H1 (cell line): Measurements from ENCODE around the gene ALG14. TPM values are rescaled to one million over a fixed set of nuclear protein-coding genes. Genes with fewer than 3 reads are reported as not detected.
"Not testable (repeated sequence)": the region's sequence is repeated elsewhere in the genome, so short reads cannot be mapped to it uniquely, and the experiment has no call there.

Experiments used
- CTCF ChIA-PET: fragments of 300-600 bp; sonication (Branson Sonifier 250); formaldehyde crosslinking; loops from one replicate; lab custom pipeline; 2021; ENCODE audit not compliant: partially characterized antibody; lab: Charles Lee
- POLR2A ChIA-PET: fragments of 300-600 bp; sonication (Branson Sonifier 250); formaldehyde crosslinking; loops from one replicate; lab custom pipeline; 2021; ENCODE audit warnings: inconsistent platforms; ENCODE audit not compliant: partially characterized antibody; lab: Charles Lee
- DNase-seq, 2 experiments: peaks; one replicate each; pipeline versions ENCODE4 v3.0.0 to v3.0.0-alpha.2; 2010 to 2022; ENCODE audit warnings: low spot score in 2 of 2, low read depth in 1 of 2, mixed read lengths in 1 of 2
- FAIRE-seq: peaks from 2 replicates; lab custom pipeline; 2011; peaks lifted over from hg19 to GRCh38; lab: Jason Lieb, UNC
- H2AFZ ChIP-seq: 2 replicates; pipeline ENCODE4 v1.8.1; 2012; ENCODE audit warnings: low read length, inconsistent platforms
- H2AK5ac ChIP-seq: 2 replicates; pipeline ENCODE4 v1.6.1; 2013; ENCODE audit warnings: low read depth, low read length
- H2BK120ac ChIP-seq: replicated peaks from 2 replicates; pipeline ENCODE3; 2013; ENCODE audit warnings: low read depth, low read length, inconsistent platforms
- H2BK12ac ChIP-seq: 2 replicates; pipeline ENCODE4 v1.6.1; 2013; ENCODE audit warnings: low read depth, low read length
- H2BK15ac ChIP-seq: 2 replicates; pipeline ENCODE4 v1.6.1; 2013; ENCODE audit warnings: low read length
- H2BK20ac ChIP-seq: 2 replicates; pipeline ENCODE4 v1.6.1; 2013; ENCODE audit warnings: low read length
- H2BK5ac ChIP-seq: 2 replicates; pipeline ENCODE4 v1.6.1; 2013; ENCODE audit warnings: low read depth, low read length
- H3K14ac ChIP-seq: 2 replicates; pipeline ENCODE4 v1.6.1; 2013; ENCODE audit warnings: inconsistent platforms; ENCODE audit not compliant: insufficient read length
- H3K18ac ChIP-seq: 2 replicates; pipeline ENCODE4 v1.6.1; 2013; ENCODE audit warnings: low read length; ENCODE audit errors: extremely low read depth
- H3K23ac ChIP-seq: 2 replicates; pipeline ENCODE4 v1.6.1; 2013; ENCODE audit warnings: inconsistent platforms; ENCODE audit not compliant: insufficient read length
- H3K23me2 ChIP-seq: 2 replicates; pipeline ENCODE4 v1.6.1; 2013; ENCODE audit warnings: low read depth, low read length
- H3K27ac ChIP-seq: 2 replicates; pipeline ENCODE4 v1.6.1; 2011; ENCODE audit warnings: low read depth, low read length, inconsistent platforms
- H3K27me3 ChIP-seq, 4 experiments: replicated peaks in 1 of 4; 1 replicate in 1 of 4; 2 replicates in 3 of 4; pipeline versions ENCODE4 v1.6.1 to v1.8.1; 2011 to 2013; ENCODE audit warnings: low read length in 3 of 4, mild to moderate bottlenecking in 3 of 4, inconsistent platforms in 2 of 4, mixed read lengths in 2 of 4, moderate library complexity in 1 of 4; ENCODE audit not compliant: control insufficient read depth in 3 of 4, insufficient read depth in 3 of 4; ENCODE audit errors: extremely low read depth in 1 of 4
- H3K36me3 ChIP-seq, 4 experiments: 2 replicates each; pipeline versions ENCODE4 v1.6.1 to v1.8.1; 2011 to 2013; ENCODE audit warnings: mild to moderate bottlenecking in 4 of 4, low read length in 3 of 4, moderate library complexity in 2 of 4, control low read depth in 1 of 4, inconsistent platforms in 1 of 4; ENCODE audit not compliant: insufficient read depth in 4 of 4, control insufficient read depth in 2 of 4
- H3K4ac ChIP-seq: replicated peaks from 2 replicates; pipeline ENCODE3; 2013; ENCODE audit warnings: low read length, low read depth, mixed read lengths, inconsistent platforms; ENCODE audit not compliant: insufficient read length
- H3K4me1 ChIP-seq, 4 experiments: replicated peaks in 1 of 4; 1 replicate in 1 of 4; 2 replicates in 3 of 4; pipeline versions ENCODE4 v1.6.1 to v1.8.1; 2011 to 2013; ENCODE audit warnings: low read length in 3 of 4, inconsistent platforms in 2 of 4, mixed read lengths in 1 of 4; ENCODE audit not compliant: insufficient read depth in 4 of 4, control insufficient read depth in 3 of 4
- H3K4me2 ChIP-seq, 2 experiments: 2 replicates each; pipeline versions ENCODE4 v1.6.1 to v1.8.1; 2011 to 2013; ENCODE audit warnings: low read depth in 2 of 2, low read length in 2 of 2, control low read depth in 1 of 2, inconsistent platforms in 1 of 2, mild to moderate bottlenecking in 1 of 2; ENCODE audit not compliant: insufficient read depth in 1 of 2
- H3K4me3 ChIP-seq, 4 experiments: fragments of 200-600, 300-600 bp in 1 of 4; sonication (generic), shearing (Covaris generic), sonication (Bioruptor Twin) in 1 of 4; 2 replicates each; pipeline versions ENCODE4 v1.5.1 to v1.8.1; 2011 to 2016; ENCODE audit warnings: low read length in 4 of 4, low read depth in 3 of 4, control low read depth in 2 of 4, inconsistent platforms in 2 of 4, mild to moderate bottlenecking in 2 of 4, mixed read lengths in 1 of 4, moderate library complexity in 1 of 4; ENCODE audit not compliant: insufficient read depth in 2 of 4; ENCODE audit errors: extremely low read depth in 1 of 4
- H3K56ac ChIP-seq: replicated peaks from 2 replicates; pipeline ENCODE3; 2013; ENCODE audit warnings: low read depth, mild to moderate bottlenecking, mixed read lengths, low read length, inconsistent platforms; ENCODE audit not compliant: insufficient read length
- H3K79me1 ChIP-seq: 2 replicates; pipeline ENCODE4 v1.6.1; 2013; ENCODE audit warnings: low read depth, low read length, control low read depth
- H3K79me2 ChIP-seq, 2 experiments: 2 replicates each; pipeline versions ENCODE4 v1.6.1 to v1.8.1; 2012 to 2013; ENCODE audit warnings: low read length in 2 of 2, mild to moderate bottlenecking in 2 of 2, inconsistent platforms in 1 of 2; ENCODE audit not compliant: insufficient read depth in 2 of 2, control insufficient read depth in 1 of 2
- H3K9ac ChIP-seq, 4 experiments: replicated peaks in 1 of 4; 1 replicate in 1 of 4; 2 replicates in 3 of 4; pipeline versions ENCODE4 v1.6.1 to v1.8.1; 2011 to 2013; ENCODE audit warnings: low read depth in 3 of 4, low read length in 3 of 4, control low read depth in 2 of 4, mild to moderate bottlenecking in 2 of 4, moderate library complexity in 2 of 4, inconsistent platforms in 1 of 4; ENCODE audit errors: extremely low read depth in 1 of 4
- H3K9me3 ChIP-seq, 2 experiments: 2 replicates each; pipeline versions ENCODE4 v1.6.1 to v1.8.1; 2012 to 2013; ENCODE audit warnings: mild to moderate bottlenecking in 2 of 2, moderate library complexity in 2 of 2, control low read depth in 1 of 2, inconsistent platforms in 1 of 2, low read depth in 1 of 2, low read length in 1 of 2, mixed read lengths in 1 of 2; ENCODE audit not compliant: insufficient read depth in 2 of 2
- H4K20me1 ChIP-seq, 2 experiments: replicated peaks in 1 of 2; 2 replicates each; pipeline versions ENCODE3 to v1.8.1; 2011 to 2013; ENCODE audit warnings: inconsistent platforms in 2 of 2, low read length in 2 of 2, mild to moderate bottlenecking in 1 of 2; ENCODE audit not compliant: insufficient read depth in 2 of 2, control insufficient read depth in 1 of 2
- H4K5ac ChIP-seq: 2 replicates; pipeline ENCODE4 v1.6.1; 2013; ENCODE audit warnings: low read length, low read depth, mixed read lengths, inconsistent platforms; ENCODE audit not compliant: insufficient read length
- H4K8ac ChIP-seq: 2 replicates; pipeline ENCODE4 v1.8.0; 2013; ENCODE audit warnings: mild to moderate bottlenecking, moderate library complexity, low read length, inconsistent platforms; ENCODE audit not compliant: insufficient read depth; ENCODE audit errors: extremely low read depth
- H4K91ac ChIP-seq: replicated peaks from 2 replicates; pipeline ENCODE3; 2013; ENCODE audit warnings: low read length, mixed read lengths, inconsistent platforms; ENCODE audit not compliant: insufficient read length
- WGBS, 2 experiments: shearing (Covaris generic) in 1 of 2; methylation state at CpG; one replicate each; pipeline versions ENCODE4 v1.1.6 to v1.1.7; 2013 to 2015; ENCODE audit warnings: low lambda C conversion rate in 2 of 2, mixed read lengths in 2 of 2, inconsistent platforms in 1 of 2, low coverage in 1 of 2, missing lambda C conversion rate in 1 of 2; ENCODE audit not compliant: insufficient replicate concordance in 2 of 2, insufficient coverage in 1 of 2, insufficient read length in 1 of 2; ENCODE audit errors: extremely low coverage in 1 of 2, missing lambda C conversion rate in 1 of 2; 5-methylcytosine and 5-hydroxymethylcytosine counted together
- polyA plus RNA-seq, 7 experiments: library from polyadenylated mRNA; depleted of rRNA in 3 of 7; stranded (reverse) in 5 of 7; unstranded in 2 of 7; fragments of >200 nt in 5 of 7; fragments of 200-250 nt in 2 of 7; gene quantifications; 1 replicate in 5 of 7; 2 replicates in 1 of 7; 4 replicates in 1 of 7; pipeline versions ENCODE4 v1.2.1 to v1.2.3, GENCODE V29; 2011 to 2013; ENCODE audit warnings: missing spikeins in 2 of 7, mixed read lengths in 2 of 7
- total RNA-seq: library from RNA; stranded (reverse); fragmentation: NEBNext Ultra II Directional; extraction: Animal tissue kit (Norgen Biotek cat#: 25700); gene quantifications from 2 replicates; pipeline ENCODE4 v1.2.1, GENCODE V29; 2021

Gene ALG14
- total and polyA plus RNA-seq, 2 of the 8 experiments (the other 6 are each of a cell fraction or from before 2014, with no cell fraction given): 0.95 to 1.3 TPM

DNA sequence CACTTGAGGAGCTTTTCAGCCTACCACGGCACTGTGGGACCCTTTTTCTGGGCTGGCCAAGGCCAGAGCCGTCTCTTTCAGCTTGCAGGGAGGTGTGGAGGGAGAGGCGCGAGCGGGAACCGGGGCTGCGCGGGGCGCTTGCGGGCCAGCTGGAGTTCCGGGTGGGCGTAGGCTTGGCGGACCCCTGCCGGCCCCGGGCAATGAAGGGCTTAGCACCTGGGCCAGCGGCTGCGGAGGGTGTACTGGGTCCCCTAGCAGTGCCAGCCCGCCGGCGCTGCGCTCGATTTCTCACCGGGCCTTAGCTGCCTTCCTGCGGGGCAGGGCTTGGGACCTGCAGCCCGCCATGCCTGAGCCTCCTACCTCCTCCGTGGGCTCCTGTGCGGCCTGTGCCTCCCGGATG is 18.5 kb upstream of the ALG14 start:
- H3K36me3 ChIP-seq, H3K23ac ChIP-seq, H4K8ac ChIP-seq, H3K18ac ChIP-seq, H3K4ac ChIP-seq, H4K5ac ChIP-seq, H3K14ac ChIP-seq, POLR2A ChIA-PET, H4K20me1 ChIP-seq, H2BK5ac ChIP-seq, H2BK20ac ChIP-seq, H3K9ac ChIP-seq, H2BK120ac ChIP-seq, H3K56ac ChIP-seq, H3K4me1 ChIP-seq, H3K27ac ChIP-seq, H3K9me3 ChIP-seq, H2AK5ac ChIP-seq, H3K4me2 ChIP-seq, H3K79me1 ChIP-seq, H2AFZ ChIP-seq, H3K27me3 ChIP-seq, FAIRE-seq, H2BK15ac ChIP-seq, H2BK12ac ChIP-seq, H3K4me3 ChIP-seq, H3K23me2 ChIP-seq, H4K91ac ChIP-seq, H3K79me2 ChIP-seq, DNase-seq: not testable (repeated sequence)
- 92% methylated on average over 17 of the region's 28 CpGs; no CpG with 5 or more reads in 1 of the 2 experiments for WGBS, 2 experiments
- CTCF ChIA-PET: interaction anchor here (1.1 kb wide), 1 partner anchor 142 kb away, joined by 5 read pairs; the partner anchor contains the start of gene RWDD3
